Type B pancreatic cell (in vitro differentiated cells): ENCODE data around the gene HP1BP3. TPM values are rescaled to one million over a fixed set of nuclear protein-coding genes. Genes with fewer than 3 reads are reported as not detected.
A peak's percentile ranks its signal among the peaks of the same experiment; 100 is the strongest.

Source experiments
- DNase-seq: peaks from one replicate; pipeline ENCODE4 v3.0.0; 2021; ENCODE audit warnings: mixed read lengths; ENCODE audit not compliant: unreplicated experiment; ENCODE audit errors: extremely low spot score
- H3K27ac Mint-ChIP-seq: 2 replicates; pipeline ENCODE4 v1.8.0; 2021; ENCODE audit warnings: mild to moderate bottlenecking, mixed read lengths
- H3K27me3 Mint-ChIP-seq: 2 replicates; pipeline ENCODE4 v1.8.0; 2021; ENCODE audit warnings: mixed read lengths
- H3K36me3 Mint-ChIP-seq: 2 replicates; pipeline ENCODE4 v1.8.0; 2021; ENCODE audit warnings: mixed read lengths
- H3K4me1 Mint-ChIP-seq: one replicate; pipeline ENCODE4 v1.8.0; 2021; ENCODE audit warnings: mixed read lengths; ENCODE audit not compliant: unreplicated experiment
- H3K4me3 Mint-ChIP-seq: 2 replicates; pipeline ENCODE4 v1.8.0; 2021; ENCODE audit warnings: mild to moderate bottlenecking, mixed read lengths
- H3K9me3 Mint-ChIP-seq: 2 replicates; pipeline ENCODE4 v1.8.0; 2021; ENCODE audit warnings: mixed read lengths
- CTCF ChIP-seq: fragments of 200-600 bp; sonication (generic); conservative IDR thresholded peaks from 2 replicates; pipeline ENCODE4 v1.5.0; 2021; ENCODE audit warnings: antibody characterized with exemption, mild to moderate bottlenecking
- total RNA-seq: library from RNA; stranded (reverse); gene quantifications from 2 replicates; pipeline ENCODE4 v1.2.1, GENCODE V29; 2021; ENCODE audit warnings: low replicate concordance

Gene HP1BP3
- total RNA-seq, 1 donor from 2014 or later: 326 TPM

DNA sequence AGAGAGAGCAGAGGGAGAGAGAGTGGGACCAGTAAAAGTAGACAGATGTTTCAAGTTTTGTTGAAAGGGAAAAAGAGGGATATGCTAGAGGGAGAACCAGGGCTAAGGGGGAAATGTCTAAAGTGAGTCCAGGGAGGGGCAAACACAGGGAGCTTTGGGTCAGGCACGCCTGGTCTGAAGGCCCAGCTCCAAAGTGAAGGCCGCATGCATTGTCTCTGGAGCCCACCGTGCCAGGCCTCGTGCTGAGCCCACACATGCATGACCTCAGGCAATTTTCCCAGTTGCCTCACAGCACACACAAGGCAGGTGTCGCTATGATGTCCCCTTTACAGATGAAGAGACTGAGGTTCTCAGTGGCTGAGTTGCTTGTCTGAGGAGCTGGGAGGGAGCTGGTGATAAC is 85.3 kb downstream of the HP1BP3 start:
- TF ChIP-seq CTCF: no peak
- Mint-ChIP-seq H3K4me1 (peaks cover 6% of the 10 kb centered on the region), H3K9me3 (peaks cover 4% of the 10 kb centered on the region), H3K27me3 (no peaks in the 10 kb centered on the region), H3K36me3 (no peaks in the 10 kb centered on the region), H3K27ac (peak overlapping the region; percentile 18), H3K4me3 (no peak overlapping the region)
- no peak for DNase-seq

DNA sequence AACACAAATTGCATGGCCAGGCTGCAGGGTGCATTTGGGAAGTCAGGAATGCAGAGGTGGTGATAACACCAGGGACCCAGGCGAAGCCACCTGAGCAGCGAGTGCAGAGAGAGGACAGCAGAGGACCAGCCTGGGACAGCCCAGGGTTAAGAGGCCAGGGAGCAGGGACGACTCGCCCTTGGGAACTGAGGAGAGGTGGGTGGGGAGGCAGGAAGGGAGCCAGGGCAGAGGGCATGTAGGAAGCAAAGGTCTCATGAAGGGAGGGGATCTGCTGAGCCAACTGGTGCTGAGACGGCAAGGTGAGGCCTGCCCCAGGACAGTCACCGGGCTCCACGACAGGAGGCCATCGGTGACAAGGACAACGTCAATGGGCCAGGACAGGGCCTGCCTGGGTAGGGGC is 85.7 kb downstream of the HP1BP3 start:
- Mint-ChIP-seq H3K27me3 (no peaks in the 10 kb centered on the region), H3K9me3 (peaks cover 4% of the 10 kb centered on the region), H3K27ac (peak overlapping the region; percentile 18), H3K4me1 (peaks cover 8% of the 10 kb centered on the region), H3K4me3 (no peak overlapping the region), H3K36me3 (no peaks in the 10 kb centered on the region)
- no peak for TF ChIP-seq CTCF
- no peak for DNase-seq

DNA sequence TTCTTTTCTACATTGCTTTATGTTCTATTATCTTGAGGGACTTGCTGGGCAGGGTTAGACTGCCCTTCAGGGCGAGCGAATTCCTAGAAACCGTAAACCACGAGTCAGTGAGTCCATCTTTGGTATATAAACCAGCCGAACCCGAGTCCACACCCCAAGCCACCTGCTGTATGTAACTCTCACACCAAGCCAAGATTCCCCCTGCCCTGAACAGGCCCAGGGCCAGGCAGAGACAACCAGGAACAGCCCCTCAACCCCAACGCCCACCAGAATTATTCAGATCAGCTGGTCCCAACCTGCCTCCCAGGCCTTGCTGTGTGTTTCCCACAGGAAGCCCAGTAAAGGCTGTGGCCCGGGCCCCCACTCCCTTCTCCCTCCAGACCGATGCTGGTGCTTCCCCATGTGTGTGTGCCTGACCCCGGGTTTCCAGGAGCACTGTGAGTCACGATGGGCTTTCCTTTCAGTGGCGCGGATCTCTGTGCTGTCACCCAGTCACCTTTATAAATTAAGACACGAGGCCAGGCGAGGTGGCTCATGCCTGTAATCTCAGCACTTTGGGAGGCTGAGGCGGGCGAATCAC is 86.4 kb downstream of the HP1BP3 start:
- no peaks in the 10 kb centered on the region for H3K36me3 Mint-ChIP-seq
- H3K9me3 Mint-ChIP-seq: peaks cover 4% of the 10 kb centered on the region
- H3K27ac Mint-ChIP-seq: peak overlapping the region; percentile 70
- peak overlapping the region; percentile 42 for H3K4me3 Mint-ChIP-seq
- DNase-seq: no peak
- H3K27me3 Mint-ChIP-seq: no peaks in the 10 kb centered on the region
- no peak for TF ChIP-seq CTCF
- peaks cover 8% of the 10 kb centered on the region for H3K4me1 Mint-ChIP-seq

DNA sequence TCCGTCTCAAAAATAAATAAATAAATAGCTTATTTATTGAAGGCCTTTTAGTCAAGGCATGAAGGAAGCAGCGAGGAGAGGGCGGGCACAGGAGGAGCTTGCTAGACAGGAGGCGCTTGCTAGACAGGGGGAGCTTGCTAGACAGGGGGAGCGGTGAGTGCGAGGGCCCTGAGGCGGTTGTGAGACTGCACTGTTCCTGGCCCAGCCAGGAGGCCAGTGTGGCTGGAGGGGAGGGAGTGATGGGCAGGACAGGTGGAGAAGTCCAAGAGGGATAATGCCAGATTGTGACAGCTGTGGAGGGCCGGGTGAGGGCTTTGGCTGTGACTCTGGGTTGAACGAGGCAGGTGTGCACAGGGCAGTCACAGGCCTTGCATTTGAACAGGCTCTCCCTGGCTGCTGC is 87.5 kb downstream of the HP1BP3 start:
- no peak for DNase-seq
- Mint-ChIP-seq H3K27me3 (no peaks in the 10 kb centered on the region), H3K36me3 (no peaks in the 10 kb centered on the region), H3K4me1 (peaks cover 8% of the 10 kb centered on the region), H3K27ac (peak overlapping the region; percentile 94), H3K9me3 (peaks cover 4% of the 10 kb centered on the region), H3K4me3 (peak overlapping the region; percentile 76)
- TF ChIP-seq CTCF: no peak

- Mint-ChIP-seq H3K4me1 (peaks cover 8% of the 10 kb centered on the region), H3K9me3 (peaks cover 4% of the 10 kb centered on the region), H3K4me3 (peak overlapping the region; percentile 28), H3K36me3 (no peaks in the 10 kb centered on the region), H3K27me3 (no peaks in the 10 kb centered on the region), H3K27ac (peak overlapping the region; percentile 26)
- TF ChIP-seq CTCF: no peak
- DNase-seq: no peak
These were observed 88.8 kb downstream of the HP1BP3 start for GRCh38 chr1:20698195-20698910.
